Endometrial microvascular endothelial cells (primary cell): ENCODE measurements around the gene DGKH. TPM values are rescaled to one million over a fixed set of nuclear protein-coding genes. Genes with fewer than 3 reads are reported as not detected.

Source experiments
- in situ Hi-C: cut with HindIII; loops from 2 replicates; pipeline ENCODE4 v1.10.0; 2017; ENCODE audit warnings: low sequenced_read_pairs, low pct_unique_long_range_greater_than_20kb; ENCODE audit errors: inconsistent ontology term
- total RNA-seq: library from RNA; depleted of rRNA; stranded (reverse); fragments of >200 nt; gene quantifications from one replicate; pipeline ENCODE4 v1.2.3, GENCODE V29; 2015; ENCODE audit errors: inconsistent ontology term

DGKH gene
- total RNA-seq, 1 donor from 2014 or later: 14.8 TPM

- in situ Hi-C loops: no loop called here
These were observed 53.6 kb downstream of the DGKH start for GRCh38 chr13:42101821-42102585.

- in situ Hi-C loops: no loop called here
These were observed 54.8 kb downstream of the DGKH start for GRCh38 chr13:42102961-42103865.

GRCh38 chr13:42106998-42107397, 58.5 kb downstream of the DGKH start:
- in situ Hi-C loops: no loop called here

GRCh38 chr13:42107421-42107820, 59.0 kb downstream of the DGKH start:
- in situ Hi-C loops: no loop called here

- in situ Hi-C loops: no loop called here
These were observed 59.8 kb downstream of the DGKH start for GRCh38 chr13:42108217-42108616.

GRCh38 chr13:42109957-42110356, 61.5 kb downstream of the DGKH start:
- in situ Hi-C loops: no loop called here

GRCh38 chr13:42110410-42111155, 62.1 kb downstream of the DGKH start:
- in situ Hi-C loops: no loop called here

- in situ Hi-C loops: no loop called here
These were observed 64.4 kb downstream of the DGKH start for GRCh38 chr13:42112864-42113263.

GRCh38 chr13:42113478-42113877, 65.0 kb downstream of the DGKH start:
- in situ Hi-C loops: no loop called here

GRCh38 chr13:42114278-42114677, 65.8 kb downstream of the DGKH start:
- in situ Hi-C loops: no loop called here

- in situ Hi-C loops: no loop called here
These were observed 66.5 kb downstream of the DGKH start for GRCh38 chr13:42114912-42115311.

GRCh38 chr13:42116225-42116624, 67.8 kb downstream of the DGKH start:
- in situ Hi-C loops: no loop called here

- in situ Hi-C loops: no loop called here
These were observed 70.6 kb downstream of the DGKH start for GRCh38 chr13:42119041-42119440.

GRCh38 chr13:42119875-42120274, 71.4 kb downstream of the DGKH start:
- in situ Hi-C loops: no loop called here

GRCh38 chr13:42123600-42123999, 75.2 kb downstream of the DGKH start:
- in situ Hi-C loops: no loop called here

GRCh38 chr13:42125046-42125445, 76.6 kb downstream of the DGKH start:
- in situ Hi-C loops: no loop called here

GRCh38 chr13:42127047-42127446, 78.6 kb downstream of the DGKH start:
- in situ Hi-C loops: no loop called here

GRCh38 chr13:42129033-42129432, 80.6 kb downstream of the DGKH start:
- in situ Hi-C loops: no loop called here

GRCh38 chr13:42136518-42136917, 88.1 kb downstream of the DGKH start:
- in situ Hi-C loops: no loop called here
